CD8-positive, alpha-beta memory T cell (primary cell): Measurements from ENCODE around the gene TBPL1. TPM values are rescaled to one million over a fixed set of nuclear protein-coding genes. Genes with fewer than 3 reads are reported as not detected.

Source experiments
- CTCF ChIA-PET: fragments of 350-600 bp; sonication (Branson Sonifier 250); formaldehyde crosslinking; loops from one replicate; lab custom pipeline; 2021; ENCODE audit warnings: antibody characterized with exemption; lab: Charles Lee
- POLR2A ChIA-PET: fragments of 350-600 bp; sonication (Branson Sonifier 250); formaldehyde crosslinking; loops from one replicate; lab custom pipeline; 2021; ENCODE audit warnings: antibody characterized with exemption; lab: Charles Lee
- DNase-seq, 5 donors: peaks; one replicate each; pipeline versions ENCODE4 v3.0.0 to v3.0.0-alpha.2; 2020 to 2022; ENCODE audit warnings: mixed read lengths in 1 of 5
- H3K27ac ChIP-seq: one replicate; pipeline ENCODE4 v1.7.0; 2013; ENCODE audit warnings: low read depth, mild to moderate bottlenecking, low read length, moderate library complexity
- H3K27me3 ChIP-seq: 2 replicates; pipeline ENCODE4 v1.7.0; 2013; ENCODE audit warnings: low read length, mild to moderate bottlenecking; ENCODE audit not compliant: insufficient read depth, poor library complexity, severe bottlenecking
- H3K36me3 ChIP-seq: 2 replicates; pipeline ENCODE4 v1.7.0; 2013; ENCODE audit warnings: mild to moderate bottlenecking, low read length, moderate library complexity; ENCODE audit not compliant: insufficient read depth
- H3K4me1 ChIP-seq: 2 replicates; pipeline ENCODE4 v1.7.0; 2013; ENCODE audit warnings: mild to moderate bottlenecking, low read length, moderate library complexity; ENCODE audit not compliant: insufficient read depth
- H3K4me3 ChIP-seq: 2 replicates; pipeline ENCODE4 v1.7.0; 2013; ENCODE audit warnings: mild to moderate bottlenecking, low read length
- H3K9me3 ChIP-seq: 2 replicates; pipeline ENCODE4 v1.7.0; 2013; ENCODE audit warnings: mild to moderate bottlenecking, low read length
- H3K27ac Mint-ChIP-seq, 8 donors: one replicate each; pipeline ENCODE4 v1.8.0; 2020 to 2021; ENCODE audit warnings: mixed read lengths in 8 of 8, mild to moderate bottlenecking in 6 of 8, inconsistent platforms in 3 of 8, moderate library complexity in 3 of 8
- H3K27me3 Mint-ChIP-seq, 2 donors: one replicate each; pipeline ENCODE4 v1.8.0; 2020 to 2021; ENCODE audit warnings: mixed read lengths in 2 of 2, mild to moderate bottlenecking in 1 of 2, moderate library complexity in 1 of 2
- H3K36me3 Mint-ChIP-seq, 3 donors: one replicate each; pipeline ENCODE4 v1.8.0; 2020 to 2021; ENCODE audit warnings: mixed read lengths in 3 of 3, inconsistent platforms in 1 of 3, mild to moderate bottlenecking in 1 of 3
- H3K4me1 Mint-ChIP-seq, 3 donors: one replicate each; pipeline ENCODE4 v1.8.0; 2020 to 2021; ENCODE audit warnings: mixed read lengths in 3 of 3, inconsistent platforms in 1 of 3, mild to moderate bottlenecking in 1 of 3
- H3K4me3 Mint-ChIP-seq, 7 donors: one replicate each; pipeline ENCODE4 v1.8.0; 2020 to 2021; ENCODE audit warnings: mixed read lengths in 7 of 7, mild to moderate bottlenecking in 6 of 7, moderate library complexity in 4 of 7, inconsistent platforms in 2 of 7
- H3K9me3 Mint-ChIP-seq, 5 donors: one replicate each; pipeline ENCODE4 v1.8.0; 2020 to 2022; ENCODE audit warnings: mixed read lengths in 5 of 5, mild to moderate bottlenecking in 3 of 5, moderate library complexity in 2 of 5, inconsistent platforms in 1 of 5
- polyA plus RNA-seq: library from polyadenylated mRNA; unstranded; fragments of 300-500 nt; fragmentation: Illumina TruSeq; gene quantifications from one replicate; pipeline ENCODE4 v1.2.3, GENCODE V29; 2021
- total RNA-seq, 2 experiments: library from RNA; stranded (reverse); gene quantifications; one replicate each; pipeline ENCODE4 v1.2.3, GENCODE V29; 2021

TBPL1 gene
- 10 to 100 TPM; 51.9 to 52.8 TPM for total RNA-seq
- polyA plus RNA-seq = 70.9 TPM

DNA sequence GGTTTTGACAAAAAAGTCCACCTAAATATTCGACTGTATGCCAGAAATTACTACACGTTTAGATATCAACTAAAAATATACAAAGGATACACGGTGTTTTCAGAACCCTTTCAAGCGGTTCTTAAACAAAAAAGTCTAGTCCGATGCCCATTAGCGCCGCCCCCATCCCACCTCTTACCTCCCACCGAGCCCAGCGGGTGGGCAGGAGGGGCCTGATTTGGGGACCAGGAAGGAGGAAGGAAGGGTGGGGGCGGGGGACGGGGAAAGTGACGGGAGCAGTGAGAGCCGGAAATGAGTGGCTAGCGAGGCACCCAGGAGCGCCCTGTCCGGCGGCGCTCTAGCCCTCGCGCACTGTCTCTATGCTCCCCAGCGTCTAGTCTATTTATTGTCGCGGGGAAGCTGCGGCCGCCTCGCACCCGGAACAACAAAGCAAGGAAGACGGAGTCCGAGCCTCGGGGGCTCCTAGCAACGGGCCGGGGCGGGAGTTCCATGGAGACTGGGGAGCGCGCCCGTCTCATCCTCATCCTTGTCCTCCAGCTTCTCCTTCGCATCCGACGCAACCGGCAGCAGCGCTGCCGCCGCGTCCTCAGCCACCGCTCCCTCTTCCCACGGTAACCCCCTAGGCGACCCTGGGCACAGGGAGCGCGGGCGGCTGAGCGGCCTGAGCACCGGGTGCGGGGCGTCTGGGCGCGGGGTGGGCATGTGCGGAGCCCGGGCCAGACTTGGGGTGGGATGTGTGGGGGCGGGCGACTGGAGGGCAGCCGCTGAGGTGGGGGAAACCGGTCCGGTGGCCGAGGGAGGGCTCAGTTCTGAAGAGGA lies at the start of gene TBPL1:
TSS of gene TBPL1 (plus strand) at position 410 of the 819 bp plus-strand sequence. CDS start 26,902 bp downstream, outside the sequence.
- peak within 1 kb of the TSS; percentile 90 to 98 (median 94) for H3K27ac Mint-ChIP-seq
- H3K27me3 Mint-ChIP-seq = no peaks in the 10 kb centered on the region
- no peaks in the 10 kb centered on the region for H3K36me3 ChIP-seq
- peak within 1 kb of the TSS; percentile 93 to 98 (median 96) for H3K4me3 Mint-ChIP-seq
- peak within 1 kb of the TSS; percentile 75 for H3K27ac ChIP-seq
- no peaks in the 10 kb centered on the region for H3K9me3 ChIP-seq
- POLR2A ChIA-PET = interaction anchor here (0.5 to 1.0 kb wide), 5 partner anchors 8 to 1140 kb away, joined by 3 to 4 read pairs (median 3); no protein-coding TSS in a partner anchor
- H3K27me3 ChIP-seq = no peaks in the 10 kb centered on the region
- peaks cover 0 to 16% (median 0%) of the 10 kb centered on the region in 3 donors for H3K36me3 Mint-ChIP-seq
- peaks cover 43 to 53% (median 50%) of the 10 kb centered on the region in 3 donors for H3K4me1 Mint-ChIP-seq
- peak; percentile 81 to 94 (median 87) for DNase-seq
- peaks cover 44% of the 10 kb centered on the region for H3K4me1 ChIP-seq
- peak within 1 kb of the TSS; percentile 96 for H3K4me3 ChIP-seq
- no peaks in the 10 kb centered on the region for H3K9me3 Mint-ChIP-seq
- CTCF ChIA-PET = interaction anchor here (0.6 to 2.3 kb wide), 7 partner anchors 17 to 1440 kb away, joined by 3 to 10 read pairs (median 4); partner anchors contain the start of gene STX7

DNA sequence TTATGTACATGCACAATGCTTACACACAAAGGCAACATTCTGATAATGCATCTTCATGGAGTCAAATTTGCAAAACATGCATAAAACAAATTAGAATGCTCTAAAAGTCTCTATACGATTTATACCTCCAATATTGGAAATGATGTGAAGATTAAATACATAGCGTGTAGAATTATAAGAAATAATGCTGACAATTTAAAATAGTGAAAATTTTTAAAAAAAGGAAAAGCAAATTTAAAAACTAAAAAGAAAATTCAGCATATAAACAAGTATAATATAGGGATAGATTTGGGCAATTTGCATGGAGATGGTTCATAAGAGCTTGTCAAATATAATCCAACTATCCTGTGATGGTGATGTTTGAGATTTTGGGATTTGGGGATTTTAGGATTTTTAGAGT lies 49.2 kb upstream of the TBPL1 start:
- no peak overlapping the region for H3K27ac Mint-ChIP-seq
- ChIA-PET CTCF (no interaction called here), POLR2A (no interaction called here)
- Histone ChIP-seq H3K27ac (no peak overlapping the region), H3K36me3 (no peaks in the 10 kb centered on the region), H3K4me3 (no peak overlapping the region), H3K27me3 (peaks cover 11% of the 10 kb centered on the region), H3K9me3 (no peaks in the 10 kb centered on the region), H3K4me1 (no peaks in the 10 kb centered on the region)
- H3K4me1 Mint-ChIP-seq = no peaks in the 10 kb centered on the region
- H3K9me3 Mint-ChIP-seq = no peaks in the 10 kb centered on the region
- no peak for DNase-seq
- H3K36me3 Mint-ChIP-seq = no peaks in the 10 kb centered on the region
- no peak overlapping the region for H3K4me3 Mint-ChIP-seq
- H3K27me3 Mint-ChIP-seq = peaks cover 30 to 73% of the 10 kb centered on the region in 2 donors

DNA sequence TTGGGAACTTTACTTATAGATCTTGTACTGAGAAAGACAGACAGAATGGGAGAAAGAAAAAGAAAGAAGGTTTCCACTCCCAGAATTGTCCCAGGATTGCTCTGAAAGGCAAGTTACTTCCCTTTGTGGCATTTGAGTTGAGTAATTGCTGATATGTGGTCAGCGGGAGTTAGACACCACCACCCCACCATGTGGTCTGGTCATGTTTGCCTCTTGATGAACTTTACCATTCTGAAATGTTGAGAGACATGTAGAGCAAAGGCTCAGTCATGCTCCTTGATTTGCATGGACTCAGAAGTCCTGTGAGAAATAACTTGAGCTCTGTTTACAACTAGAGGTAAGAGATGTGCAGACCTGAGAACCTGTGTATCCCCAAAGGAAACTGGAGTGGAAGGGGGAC lies 47.0 kb upstream of the TBPL1 start:
- H3K36me3 ChIP-seq = no peaks in the 10 kb centered on the region
- no peak for DNase-seq
- H3K9me3 Mint-ChIP-seq = no peaks in the 10 kb centered on the region
- no peak overlapping the region for H3K27ac ChIP-seq
- no peak overlapping the region for H3K4me3 Mint-ChIP-seq
- no peak overlapping the region for H3K27ac Mint-ChIP-seq
- H3K4me3 ChIP-seq = no peak overlapping the region
- H3K36me3 Mint-ChIP-seq = no peaks in the 10 kb centered on the region
- H3K27me3 ChIP-seq = peaks cover 5% of the 10 kb centered on the region
- no peaks in the 10 kb centered on the region for H3K9me3 ChIP-seq
- peaks cover 32 to 79% of the 10 kb centered on the region in 2 donors for H3K27me3 Mint-ChIP-seq
- H3K4me1 ChIP-seq = no peaks in the 10 kb centered on the region
- ChIA-PET CTCF (interaction anchor here (2.2 kb wide), 1 partner anchor 10 kb away, joined by 12 read pairs; no protein-coding TSS in a partner anchor), POLR2A (no interaction called here)
- no peaks in the 10 kb centered on the region for H3K4me1 Mint-ChIP-seq

DNA sequence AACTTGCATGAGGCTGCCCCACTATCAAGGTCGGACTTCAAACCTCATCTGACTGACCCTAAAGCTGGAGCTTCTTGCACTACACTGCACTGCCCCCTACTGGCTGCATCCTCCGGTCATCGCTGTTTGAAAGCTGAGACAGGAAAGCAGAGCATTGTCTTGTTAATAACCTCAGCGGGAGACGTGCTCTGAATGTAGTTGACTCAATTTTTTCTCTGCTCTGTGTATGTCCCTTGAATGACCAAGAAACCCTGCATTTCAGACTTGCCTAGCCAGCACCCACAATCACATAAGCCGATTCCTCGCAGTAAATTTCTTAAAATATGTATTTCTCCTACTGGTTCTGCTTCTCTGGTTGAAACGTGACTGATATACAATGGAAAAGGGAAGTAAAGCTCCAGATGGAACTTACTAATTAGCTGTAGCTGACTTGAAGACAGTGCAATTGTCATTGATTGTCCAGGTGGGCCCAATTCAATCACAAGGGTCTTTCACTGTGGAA lies 36.3 kb upstream of the TBPL1 start:
- Histone ChIP-seq H3K27me3 (no peaks in the 10 kb centered on the region), H3K9me3 (no peaks in the 10 kb centered on the region), H3K36me3 (no peaks in the 10 kb centered on the region), H3K4me1 (no peaks in the 10 kb centered on the region), H3K27ac (no peak overlapping the region), H3K4me3 (no peak overlapping the region)
- ChIA-PET POLR2A (no interaction called here), CTCF (interaction anchor here (0.7 to 2.5 kb wide), 19 partner anchors 8 to 1386 kb away, joined by 3 to 15 read pairs (median 3); partner anchors contain the start of genes SLC2A12 and TBPL1)
- no peak overlapping the region for H3K27ac Mint-ChIP-seq
- no peaks in the 10 kb centered on the region for H3K9me3 Mint-ChIP-seq
- peaks cover 3 to 5% (median 5%) of the 10 kb centered on the region in 3 donors for H3K4me1 Mint-ChIP-seq
- no peaks in the 10 kb centered on the region for H3K36me3 Mint-ChIP-seq
- peak overlapping the region in 2 of 7 donors; percentile 23 to 41 for H3K4me3 Mint-ChIP-seq
- peaks cover 12 to 23% of the 10 kb centered on the region in 2 donors for H3K27me3 Mint-ChIP-seq
- peak; percentile 26 to 71 (median 60) for DNase-seq

DNA sequence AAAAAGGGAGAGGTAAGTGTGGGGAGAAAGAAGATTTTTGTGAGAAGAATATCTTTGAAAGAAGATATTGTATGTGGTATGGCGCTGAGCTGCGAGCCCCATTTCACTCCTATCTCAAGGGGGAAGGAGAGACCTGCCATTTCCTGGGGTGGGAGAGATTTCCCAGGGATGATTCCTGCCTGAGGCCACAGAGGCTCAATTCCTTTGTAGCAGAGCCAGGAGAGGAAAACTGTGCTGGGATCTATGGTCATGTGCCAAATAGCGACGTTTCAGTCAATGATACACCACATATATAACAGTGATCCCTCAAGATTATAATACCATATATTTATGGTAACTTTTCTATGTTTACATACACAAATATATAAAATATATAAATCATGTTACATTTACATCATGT lies 35.2 kb upstream of the TBPL1 start:
- DNase-seq = no peak
- H3K9me3 ChIP-seq = no peaks in the 10 kb centered on the region
- H3K27ac Mint-ChIP-seq = no peak overlapping the region
- no peaks in the 10 kb centered on the region for H3K27me3 ChIP-seq
- no peak overlapping the region for H3K4me3 Mint-ChIP-seq
- H3K4me3 ChIP-seq = no peak overlapping the region
- no peaks in the 10 kb centered on the region for H3K36me3 ChIP-seq
- ChIA-PET POLR2A (no interaction called here), CTCF (interaction anchor here (0.8 to 2.5 kb wide), 7 partner anchors 10 to 180 kb away, joined by 3 to 15 read pairs (median 3); no protein-coding TSS in a partner anchor)
- no peaks in the 10 kb centered on the region for H3K9me3 Mint-ChIP-seq
- H3K4me1 Mint-ChIP-seq = peaks cover 3 to 5% (median 5%) of the 10 kb centered on the region in 3 donors
- no peak overlapping the region for H3K27ac ChIP-seq
- H3K4me1 ChIP-seq = no peaks in the 10 kb centered on the region
- no peaks in the 10 kb centered on the region for H3K36me3 Mint-ChIP-seq
- peaks cover 9 to 23% of the 10 kb centered on the region in 2 donors for H3K27me3 Mint-ChIP-seq

DNA sequence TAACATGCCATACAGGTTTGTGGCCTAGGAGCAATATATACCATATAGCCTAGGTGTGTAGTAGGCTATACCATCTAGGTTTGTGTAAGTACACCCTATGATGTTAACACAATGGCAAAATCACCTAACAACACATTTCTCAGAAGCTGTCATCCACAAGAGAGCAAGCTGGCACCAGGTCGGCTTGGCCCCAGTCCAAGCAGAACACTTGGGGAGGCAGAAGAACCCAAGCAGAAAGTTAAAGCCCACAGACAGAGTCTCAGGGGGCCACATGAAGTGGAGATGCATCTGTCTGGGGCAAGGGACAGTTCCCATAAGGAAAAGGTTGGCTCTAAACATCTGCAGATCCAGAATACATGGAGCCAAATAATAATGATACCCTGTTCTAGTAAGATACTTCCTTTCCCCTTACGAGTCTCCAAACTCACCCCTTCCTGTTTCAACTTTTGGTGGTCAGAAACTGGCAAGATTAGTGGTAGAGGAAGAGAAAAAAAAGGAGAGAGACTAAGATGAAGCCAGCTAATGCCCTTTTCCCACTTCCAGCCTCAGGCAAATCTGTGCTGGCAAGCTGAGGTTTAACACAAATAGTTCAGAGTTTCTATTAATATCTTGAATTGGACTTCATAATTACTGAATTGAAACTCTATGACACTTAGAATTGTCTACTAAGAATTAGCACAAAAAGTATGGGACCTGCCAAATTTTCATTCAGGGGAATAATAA lies 34.7 kb upstream of the TBPL1 start:
- H3K4me1 Mint-ChIP-seq = peaks cover 3 to 5% (median 5%) of the 10 kb centered on the region in 3 donors
- Histone ChIP-seq H3K36me3 (no peaks in the 10 kb centered on the region), H3K9me3 (no peaks in the 10 kb centered on the region), H3K4me3 (no peak overlapping the region), H3K4me1 (no peaks in the 10 kb centered on the region), H3K27ac (no peak overlapping the region), H3K27me3 (no peaks in the 10 kb centered on the region)
- peaks cover 7 to 23% of the 10 kb centered on the region in 2 donors for H3K27me3 Mint-ChIP-seq
- no peaks in the 10 kb centered on the region for H3K9me3 Mint-ChIP-seq
- no peak for DNase-seq
- ChIA-PET POLR2A (no interaction called here), CTCF (interaction anchor here (1.3 to 2.5 kb wide), 2 partner anchors 54 to 146 kb away, joined by 3 to 15 read pairs; no protein-coding TSS in a partner anchor)
- H3K27ac Mint-ChIP-seq = no peak overlapping the region
- no peak overlapping the region for H3K4me3 Mint-ChIP-seq
- H3K36me3 Mint-ChIP-seq = no peaks in the 10 kb centered on the region

DNA sequence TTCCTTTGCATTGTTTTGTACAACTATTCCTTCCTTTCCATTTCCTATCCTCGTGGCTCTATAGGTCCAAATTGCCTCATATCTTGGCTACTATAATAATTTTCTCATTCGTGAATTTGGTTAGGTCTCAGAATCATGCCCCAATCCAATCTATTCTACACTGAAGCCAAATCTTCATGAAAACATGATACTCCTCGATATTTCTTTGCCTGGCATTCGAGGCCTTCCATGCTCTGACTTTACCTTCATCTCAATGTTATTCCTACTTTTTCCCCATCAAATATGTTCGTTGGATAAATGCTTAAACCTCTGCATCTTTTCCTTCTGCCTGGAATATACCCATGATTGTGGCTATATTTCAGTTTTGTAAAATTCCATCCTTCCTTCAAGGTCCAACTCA lies 33.7 kb upstream of the TBPL1 start:
- H3K4me3 Mint-ChIP-seq = no peak overlapping the region
- Histone ChIP-seq H3K9me3 (no peaks in the 10 kb centered on the region), H3K27ac (no peak overlapping the region), H3K4me3 (no peak overlapping the region), H3K27me3 (no peaks in the 10 kb centered on the region), H3K36me3 (no peaks in the 10 kb centered on the region), H3K4me1 (no peaks in the 10 kb centered on the region)
- ChIA-PET POLR2A (no interaction called here), CTCF (interaction anchor here (1.3 kb wide), 1 partner anchor 53 kb away, joined by 3 read pairs; no protein-coding TSS in a partner anchor)
- no peak for DNase-seq
- peaks cover 3 to 5% (median 5%) of the 10 kb centered on the region in 3 donors for H3K4me1 Mint-ChIP-seq
- no peak overlapping the region for H3K27ac Mint-ChIP-seq
- no peaks in the 10 kb centered on the region for H3K9me3 Mint-ChIP-seq
- H3K36me3 Mint-ChIP-seq = no peaks in the 10 kb centered on the region
- H3K27me3 Mint-ChIP-seq = peaks cover 5 to 30% of the 10 kb centered on the region in 2 donors
